Ovary (tissue), 3 donors: ENCODE data around the gene PDIA2.

Experiments
- CTCF ChIP-seq, 3 donors: fragments of 450-650 bp in 2 of 3; fragments of 200-600 bp in 1 of 3; IDR thresholded peaks; one replicate each; pipeline versions ENCODE4 v1.5.1 to v1.8.0; 2016 to 2022; ENCODE audit warnings: antibody characterized with exemption in 3 of 3, mild to moderate bottlenecking in 1 of 3
- POLR2A ChIP-seq: fragments of 450-650 bp; IDR thresholded peaks from one replicate; pipeline ENCODE4 v1.6.1; 2017; ENCODE audit warnings: antibody characterized with exemption, mild to moderate bottlenecking, moderate library complexity
- donor health status: DM: no; HTN: no; CAD: no.

- no peak for TF ChIP-seq CTCF (IDR thresholded peaks at IDR 0.05)
- no peak for TF ChIP-seq POLR2A
These were observed 33.9 kb downstream of the PDIA2 start for GRCh38 chr16:316741-317464.
